ENCODE data around the gene PEAK1.

PEAK1 gene

DNA sequence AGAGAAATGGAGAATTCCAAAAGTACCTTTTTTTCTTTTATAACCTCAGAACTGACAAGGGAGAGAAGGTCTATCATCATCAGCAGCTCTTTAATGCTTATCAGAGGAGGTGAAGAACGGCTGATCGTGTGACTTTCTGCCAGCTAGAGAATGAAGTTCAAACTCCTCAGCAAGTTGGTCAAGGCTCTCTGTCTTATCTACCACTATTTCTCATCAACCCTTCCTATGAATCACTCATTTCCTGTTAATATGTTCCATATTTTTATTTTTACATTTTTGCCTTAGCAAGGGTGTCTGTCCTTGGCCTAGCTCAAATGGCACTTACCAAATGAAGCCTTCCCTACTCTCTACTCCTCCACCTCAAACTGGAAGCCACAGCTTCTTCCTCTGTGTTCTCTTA is 275.9 kb downstream of the PEAK1 start (continued):
- TF ChIP-seq, protein P1, sequence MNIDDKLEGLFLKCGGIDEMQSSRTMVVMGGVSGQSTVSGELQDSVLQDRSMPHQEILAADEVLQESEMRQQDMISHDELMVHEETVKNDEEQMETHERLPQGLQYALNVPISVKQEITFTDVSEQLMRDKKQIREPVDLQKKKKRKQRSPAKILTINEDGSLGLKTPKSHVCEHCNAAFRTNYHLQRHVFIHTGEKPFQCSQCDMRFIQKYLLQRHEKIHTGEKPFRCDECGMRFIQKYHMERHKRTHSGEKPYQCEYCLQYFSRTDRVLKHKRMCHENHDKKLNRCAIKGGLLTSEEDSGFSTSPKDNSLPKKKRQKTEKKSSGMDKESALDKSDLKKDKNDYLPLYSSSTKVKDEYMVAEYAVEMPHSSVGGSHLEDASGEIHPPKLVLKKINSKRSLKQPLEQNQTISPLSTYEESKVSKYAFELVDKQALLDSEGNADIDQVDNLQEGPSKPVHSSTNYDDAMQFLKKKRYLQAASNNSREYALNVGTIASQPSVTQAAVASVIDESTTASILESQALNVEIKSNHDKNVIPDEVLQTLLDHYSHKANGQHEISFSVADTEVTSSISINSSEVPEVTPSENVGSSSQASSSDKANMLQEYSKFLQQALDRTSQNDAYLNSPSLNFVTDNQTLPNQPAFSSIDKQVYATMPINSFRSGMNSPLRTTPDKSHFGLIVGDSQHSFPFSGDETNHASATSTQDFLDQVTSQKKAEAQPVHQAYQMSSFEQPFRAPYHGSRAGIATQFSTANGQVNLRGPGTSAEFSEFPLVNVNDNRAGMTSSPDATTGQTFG (tag by site-specific recombination; IDR thresholded peaks at IDR 0.05; ENCODE audit: borderline replicate concordance) = no peak
- TF ChIP-seq PRDM1 (tag by site-specific recombination; IDR thresholded peaks at IDR 0.05) (no peak), ZNF223 (tag by site-specific recombination; IDR thresholded peaks at IDR 0.05) (no peak), WT1 (tag by site-specific recombination; IDR thresholded peaks at IDR 0.05) (no peak)

DNA sequence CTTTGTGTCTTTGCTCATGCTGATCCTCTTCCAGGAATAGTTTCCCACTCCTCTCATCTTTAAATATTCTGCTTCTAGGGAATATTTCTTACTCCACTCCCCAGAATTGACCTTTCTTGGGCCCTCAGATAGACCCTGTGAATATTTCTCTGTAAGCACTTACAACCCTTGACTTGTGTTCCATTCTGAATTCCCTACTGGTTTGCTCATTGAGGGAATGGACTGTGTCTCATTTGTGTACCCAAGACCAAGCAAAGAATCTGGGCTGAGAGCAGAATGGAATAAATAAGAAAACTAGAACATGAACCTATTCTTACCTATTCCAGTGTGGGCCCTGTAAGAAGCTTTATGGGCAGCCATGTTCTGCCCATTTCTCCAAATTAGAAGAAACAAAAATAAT is 276.3 kb downstream of the PEAK1 start:
- no peaks in the 10 kb centered on the region for H3K4me1 ChIP-seq (ENCODE audit: control insufficient read depth, insufficient read depth, low read length)
- no peak overlapping the region for H3K27ac ChIP-seq (ENCODE audit: extremely low read depth, low read depth, low read length)
- POLR2A ChIA-PET = interaction anchor here (1.0 kb wide), 1 partner anchor 12 kb away, joined by 3 read pairs; no protein-coding TSS in a partner anchor
- CTCF ChIA-PET = interaction anchor here (0.6 to 1.2 kb wide), 2 partner anchors 370 to 400 kb away, joined by 3 to 6 read pairs; no protein-coding TSS in a partner anchor
- TF ChIP-seq GLIS1 (tag by site-specific recombination; IDR thresholded peaks at IDR 0.05) = no peak
- no peak for TF ChIP-seq ZNF768 (tag by site-specific recombination; IDR thresholded peaks at IDR 0.05)
- no peak for TF ChIP-seq ZNF76 (tag by site-specific recombination; IDR thresholded peaks at IDR 0.05; ENCODE audit: borderline replicate concordance, low read depth)
- no peak for TF ChIP-seq ZNF571 (tag by site-specific recombination; IDR thresholded peaks at IDR 0.05)
- no peak for TF ChIP-seq ZNF624 (tag by site-specific recombination; IDR thresholded peaks at IDR 0.05)
- TF ChIP-seq, protein P2, sequence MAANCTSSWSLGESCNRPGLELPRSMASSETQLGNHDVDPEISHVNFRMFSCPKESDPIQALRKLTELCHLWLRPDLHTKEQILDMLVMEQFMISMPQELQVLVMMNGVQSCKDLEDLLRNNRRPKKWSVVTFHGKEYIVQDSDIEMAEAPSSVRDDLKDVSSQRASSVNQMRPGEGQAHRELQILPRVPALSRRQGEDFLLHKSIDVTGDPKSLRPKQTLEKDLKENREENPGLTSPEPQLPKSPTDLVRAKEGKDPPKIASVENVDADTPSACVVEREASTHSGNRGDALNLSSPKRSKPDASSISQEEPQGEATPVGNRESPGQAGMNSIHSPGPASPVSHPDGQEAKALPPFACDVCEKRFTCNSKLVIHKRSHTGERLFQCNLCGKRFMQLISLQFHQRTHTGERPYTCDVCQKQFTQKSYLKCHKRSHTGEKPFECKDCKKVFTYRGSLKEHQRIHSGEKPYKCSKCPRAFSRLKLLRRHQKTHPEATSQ (tag by site-specific recombination; IDR thresholded peaks at IDR 0.05) = no peak
- no peak for TF ChIP-seq ZNF211 (tag by site-specific recombination; IDR thresholded peaks at IDR 0.05; ENCODE audit: low read depth)
- TF ChIP-seq, protein P3, sequence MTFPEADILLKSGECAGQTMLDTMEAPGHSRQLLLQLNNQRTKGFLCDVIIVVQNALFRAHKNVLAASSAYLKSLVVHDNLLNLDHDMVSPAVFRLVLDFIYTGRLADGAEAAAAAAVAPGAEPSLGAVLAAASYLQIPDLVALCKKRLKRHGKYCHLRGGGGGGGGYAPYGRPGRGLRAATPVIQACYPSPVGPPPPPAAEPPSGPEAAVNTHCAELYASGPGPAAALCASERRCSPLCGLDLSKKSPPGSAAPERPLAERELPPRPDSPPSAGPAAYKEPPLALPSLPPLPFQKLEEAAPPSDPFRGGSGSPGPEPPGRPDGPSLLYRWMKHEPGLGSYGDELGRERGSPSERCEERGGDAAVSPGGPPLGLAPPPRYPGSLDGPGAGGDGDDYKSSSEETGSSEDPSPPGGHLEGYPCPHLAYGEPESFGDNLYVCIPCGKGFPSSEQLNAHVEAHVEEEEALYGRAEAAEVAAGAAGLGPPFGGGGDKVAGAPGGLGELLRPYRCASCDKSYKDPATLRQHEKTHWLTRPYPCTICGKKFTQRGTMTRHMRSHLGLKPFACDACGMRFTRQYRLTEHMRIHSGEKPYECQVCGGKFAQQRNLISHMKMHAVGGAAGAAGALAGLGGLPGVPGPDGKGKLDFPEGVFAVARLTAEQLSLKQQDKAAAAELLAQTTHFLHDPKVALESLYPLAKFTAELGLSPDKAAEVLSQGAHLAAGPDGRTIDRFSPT (tag by site-specific recombination; IDR thresholded peaks at IDR 0.05) = no peak
- TF ChIP-seq, protein P4, sequence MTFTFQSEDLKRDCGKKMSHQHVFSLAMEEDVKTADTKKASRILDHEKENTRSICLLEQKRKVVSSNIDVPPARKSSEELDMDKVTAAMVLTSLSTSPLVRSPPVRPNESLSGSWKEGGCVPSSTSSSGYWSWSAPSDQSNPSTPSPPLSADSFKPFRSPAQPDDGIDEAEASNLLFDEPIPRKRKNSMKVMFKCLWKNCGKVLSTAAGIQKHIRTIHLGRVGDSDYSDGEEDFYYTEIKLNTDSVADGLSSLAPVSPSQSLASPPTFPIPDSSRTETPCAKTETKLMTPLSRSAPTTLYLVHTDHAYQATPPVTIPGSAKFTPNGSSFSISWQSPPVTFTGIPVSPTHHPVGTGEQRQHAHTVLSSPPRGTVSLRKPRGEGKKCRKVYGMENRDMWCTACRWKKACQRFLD (tag by site-specific recombination; IDR thresholded peaks at IDR 0.05) = no peak
- no peak for TF ChIP-seq TCF7L2 (IDR thresholded peaks at IDR 0.05; ENCODE audit: borderline replicate concordance, low read depth, low read length)
- no peak for TF ChIP-seq KLF16 (tag by site-specific recombination; IDR thresholded peaks at IDR 0.05)
- no peak for TF ChIP-seq ZNF48 (tag by site-specific recombination; IDR thresholded peaks at IDR 0.05)
- H3K4me3 ChIP-seq (ENCODE audit: low read depth, low read length) = no peak overlapping the region
- H3K36me3 ChIP-seq (ENCODE audit: control insufficient read depth in 2 of 2, insufficient read depth in 1 of 2, low read length in 2 of 2) = no peaks in the 10 kb centered on the region; a peak in 1 of 3 replicates
- no peaks in the 10 kb centered on the region for H3K9me3 ChIP-seq (ENCODE audit: control insufficient read depth, insufficient read depth, low read depth, low read length)

DNA sequence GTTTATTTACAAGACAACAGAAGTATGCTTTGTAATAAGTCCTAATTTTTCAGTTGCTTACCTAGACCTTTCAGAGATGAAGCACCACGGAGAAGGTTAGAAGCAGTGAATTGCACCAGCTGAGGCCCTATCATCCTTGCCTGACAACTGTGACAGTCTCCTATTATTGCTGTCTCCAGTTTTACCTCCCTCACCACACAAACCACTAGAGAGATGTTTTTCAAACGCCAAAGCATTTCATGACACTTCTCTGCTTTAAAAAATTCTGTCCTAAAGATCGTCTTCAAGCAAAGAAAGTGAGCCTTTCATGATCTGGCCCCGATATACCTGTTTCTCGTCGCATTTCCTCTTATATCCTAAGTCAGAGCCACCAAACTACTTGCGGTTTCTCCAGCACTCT is 276.7 kb downstream of the PEAK1 start:
- CTCF ChIA-PET = interaction anchor here (1.2 kb wide), 1 partner anchor 400 kb away, joined by 6 read pairs; no protein-coding TSS in a partner anchor
- Histone ChIP-seq H3K36me3 (ENCODE audit: control insufficient read depth in 2 of 2, insufficient read depth in 1 of 2, low read length in 2 of 2) (no peaks in the 10 kb centered on the region; a peak in 1 of 3 replicates), H3K4me1 (ENCODE audit: control insufficient read depth, insufficient read depth, low read length) (no peaks in the 10 kb centered on the region), H3K9me3 (ENCODE audit: control insufficient read depth, insufficient read depth, low read depth, low read length) (no peaks in the 10 kb centered on the region), H3K4me3 (ENCODE audit: low read depth, low read length) (no peak overlapping the region), H3K27ac (ENCODE audit: extremely low read depth, low read depth, low read length) (no peak overlapping the region)
- POLR2A ChIA-PET = no interaction called here
- no peak for TF ChIP-seq ZBTB17 (tag by site-specific recombination; IDR thresholded peaks at IDR 0.05)
- no peak for TF ChIP-seq ZNF610 (tag by site-specific recombination; IDR thresholded peaks at IDR 0.05; ENCODE audit: borderline replicate concordance)
- no peak for TF ChIP-seq WT1 (tag by site-specific recombination; IDR thresholded peaks at IDR 0.05)
- TF ChIP-seq, protein P5, sequence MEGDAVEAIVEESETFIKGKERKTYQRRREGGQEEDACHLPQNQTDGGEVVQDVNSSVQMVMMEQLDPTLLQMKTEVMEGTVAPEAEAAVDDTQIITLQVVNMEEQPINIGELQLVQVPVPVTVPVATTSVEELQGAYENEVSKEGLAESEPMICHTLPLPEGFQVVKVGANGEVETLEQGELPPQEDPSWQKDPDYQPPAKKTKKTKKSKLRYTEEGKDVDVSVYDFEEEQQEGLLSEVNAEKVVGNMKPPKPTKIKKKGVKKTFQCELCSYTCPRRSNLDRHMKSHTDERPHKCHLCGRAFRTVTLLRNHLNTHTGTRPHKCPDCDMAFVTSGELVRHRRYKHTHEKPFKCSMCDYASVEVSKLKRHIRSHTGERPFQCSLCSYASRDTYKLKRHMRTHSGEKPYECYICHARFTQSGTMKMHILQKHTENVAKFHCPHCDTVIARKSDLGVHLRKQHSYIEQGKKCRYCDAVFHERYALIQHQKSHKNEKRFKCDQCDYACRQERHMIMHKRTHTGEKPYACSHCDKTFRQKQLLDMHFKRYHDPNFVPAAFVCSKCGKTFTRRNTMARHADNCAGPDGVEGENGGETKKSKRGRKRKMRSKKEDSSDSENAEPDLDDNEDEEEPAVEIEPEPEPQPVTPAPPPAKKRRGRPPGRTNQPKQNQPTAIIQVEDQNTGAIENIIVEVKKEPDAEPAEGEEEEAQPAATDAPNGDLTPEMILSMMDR (tag by site-specific recombination; IDR thresholded peaks at IDR 0.05) = no peak
- no peak for TF ChIP-seq ZNF19 (tag by site-specific recombination; IDR thresholded peaks at IDR 0.05; ENCODE audit: low read depth)
- TF ChIP-seq ZNF266 (tag by site-specific recombination; IDR thresholded peaks at IDR 0.05; ENCODE audit: low read depth) = no peak
- no peak for TF ChIP-seq ZNF785 (tag by site-specific recombination; IDR thresholded peaks at IDR 0.05)
- TF ChIP-seq, protein P6, sequence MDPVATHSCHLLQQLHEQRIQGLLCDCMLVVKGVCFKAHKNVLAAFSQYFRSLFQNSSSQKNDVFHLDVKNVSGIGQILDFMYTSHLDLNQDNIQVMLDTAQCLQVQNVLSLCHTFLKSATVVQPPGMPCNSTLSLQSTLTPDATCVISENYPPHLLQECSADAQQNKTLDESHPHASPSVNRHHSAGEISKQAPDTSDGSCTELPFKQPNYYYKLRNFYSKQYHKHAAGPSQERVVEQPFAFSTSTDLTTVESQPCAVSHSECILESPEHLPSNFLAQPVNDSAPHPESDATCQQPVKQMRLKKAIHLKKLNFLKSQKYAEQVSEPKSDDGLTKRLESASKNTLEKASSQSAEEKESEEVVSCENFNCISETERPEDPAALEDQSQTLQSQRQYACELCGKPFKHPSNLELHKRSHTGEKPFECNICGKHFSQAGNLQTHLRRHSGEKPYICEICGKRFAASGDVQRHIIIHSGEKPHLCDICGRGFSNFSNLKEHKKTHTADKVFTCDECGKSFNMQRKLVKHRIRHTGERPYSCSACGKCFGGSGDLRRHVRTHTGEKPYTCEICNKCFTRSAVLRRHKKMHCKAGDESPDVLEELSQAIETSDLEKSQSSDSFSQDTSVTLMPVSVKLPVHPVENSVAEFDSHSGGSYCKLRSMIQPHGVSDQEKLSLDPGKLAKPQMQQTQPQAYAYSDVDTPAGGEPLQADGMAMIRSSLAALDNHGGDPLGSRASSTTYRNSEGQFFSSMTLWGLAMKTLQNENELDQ (tag by site-specific recombination; IDR thresholded peaks at IDR 0.05; ENCODE audit: low read depth) = no peak

Measured in HEK293 (cell line).